Activated CD4-positive, CD25-positive, alpha-beta regulatory T cell treated with anti-CD3 and anti-CD28 coated beads, Interleukin-2, amount 50 U/mL, for 16 hours (primary cell): ENCODE data around the gene ERVFRD-1.
"Not testable (repeated sequence)": the region's sequence is repeated elsewhere in the genome, so short reads cannot be mapped to it uniquely, and the experiment has no call there.

Source experiments
- DNase-seq: peaks from one replicate; pipeline ENCODE4 v3.0.0-alpha.2; 2020; ENCODE audit warnings: low read depth, low spot score

Gene ERVFRD-1

GRCh38 chr6:11087141-11087812 is 24.2 kb downstream of the ERVFRD-1 start:
- not testable (repeated sequence) for DNase-seq

- no peak for DNase-seq
Observed at GRCh38 chr6:11085758-11086435, 25.6 kb downstream of the ERVFRD-1 start.

- DNase-seq: no peak
Observed at GRCh38 chr6:11083956-11084355, 27.6 kb downstream of the ERVFRD-1 start.

GRCh38 chr6:11083491-11083890 is 28.0 kb downstream of the ERVFRD-1 start:
- DNase-seq: no peak

GRCh38 chr6:11080296-11080695 is 31.2 kb downstream of the ERVFRD-1 start:
- DNase-seq: no peak

GRCh38 chr6:11078266-11078665 is 33.3 kb downstream of the ERVFRD-1 start:
- DNase-seq: no peak

- DNase-seq: no peak
Observed at GRCh38 chr6:11076540-11076939, 35.0 kb downstream of the ERVFRD-1 start.

GRCh38 chr6:11072101-11072500 is 39.4 kb downstream of the ERVFRD-1 start:
- DNase-seq: no peak

GRCh38 chr6:11069760-11070159 is 41.8 kb downstream of the ERVFRD-1 start:
- DNase-seq: no peak

- no peak for DNase-seq
Observed at GRCh38 chr6:11067348-11067747, 44.2 kb downstream of the ERVFRD-1 start.

GRCh38 chr6:11066505-11067347 is 44.8 kb downstream of the ERVFRD-1 start:
- DNase-seq: no peak

GRCh38 chr6:11065436-11066202 is 45.9 kb downstream of the ERVFRD-1 start:
- DNase-seq: no peak

GRCh38 chr6:11064836-11065235 is 46.7 kb downstream of the ERVFRD-1 start:
- no peak for DNase-seq

- no peak for DNase-seq
Observed at GRCh38 chr6:11062715-11063114, 48.8 kb downstream of the ERVFRD-1 start.

GRCh38 chr6:11062083-11062482 is 49.4 kb downstream of the ERVFRD-1 start:
- no peak for DNase-seq

GRCh38 chr6:11058406-11058805 is 53.1 kb downstream of the ERVFRD-1 start:
- no peak for DNase-seq

- no peak for DNase-seq
Observed at GRCh38 chr6:11056871-11057270, 54.7 kb downstream of the ERVFRD-1 start.

GRCh38 chr6:11055127-11055627 is 56.3 kb downstream of the ERVFRD-1 start:
- no peak for DNase-seq

GRCh38 chr6:11054722-11055121 is 56.8 kb downstream of the ERVFRD-1 start:
- DNase-seq: no peak

GRCh38 chr6:11053307-11053706 is 58.2 kb downstream of the ERVFRD-1 start:
- DNase-seq: no peak
